ENCODE results near the gene TMEM62.
A peak's percentile ranks its signal among the peaks of the same experiment; 100 is the strongest.

TMEM62 gene

GRCh38 chr15:43105077-43105736, 28.2 kb upstream of the TMEM62 start:
- peak overlapping the region; percentile 88 for H3K27ac ChIP-seq

GRCh38 chr15:43105778-43106485, 27.5 kb upstream of the TMEM62 start, which contains the start of gene UBR1:
Gene UBR1, minus strand, starts transcription at chr15:43106038. Its CDS starts 16 bp downstream, at chr15:43106022.
- H3K27ac ChIP-seq, result peak within 1 kb of the TSS; percentile 88
- TF ChIP-seq CTCF (conservative IDR thresholded peaks at IDR 0.05) (no peak), ZFX (IDR thresholded peaks at IDR 0.05) (peak; percentile 28; the same call in 1 of the 2 replicates)

More at GRCh38 chr15:43105077-43105736, 28.2 kb upstream of the TMEM62 start:
- TF ChIP-seq CTCF (conservative IDR thresholded peaks at IDR 0.05), result no peak
- TF ChIP-seq ZFX (IDR thresholded peaks at IDR 0.05), result no peak

GRCh38 chr15:43106486-43106829, 26.9 kb upstream of the TMEM62 start:
- peak overlapping the region; percentile 88 for H3K27ac ChIP-seq
- TF ChIP-seq CTCF (conservative IDR thresholded peaks at IDR 0.05) (no peak), ZFX (IDR thresholded peaks at IDR 0.05) (no peak)

GRCh38 chr15:43107751-43108150, 25.6 kb upstream of the TMEM62 start:
- H3K27ac ChIP-seq, result no peak overlapping the region
- no peak for TF ChIP-seq CTCF (conservative IDR thresholded peaks at IDR 0.05)

- no peak overlapping the region for H3K27ac ChIP-seq
- TF ChIP-seq CTCF (conservative IDR thresholded peaks at IDR 0.05) (no peak), ZFX (IDR thresholded peaks at IDR 0.05) (no peak)
Measured at GRCh38 chr15:43111354-43111753, 22.0 kb upstream of the TMEM62 start.

- H3K27ac ChIP-seq, result no peak overlapping the region
- TF ChIP-seq ZFX (IDR thresholded peaks at IDR 0.05) (no peak), CTCF (conservative IDR thresholded peaks at IDR 0.05) (no peak)
Measured at GRCh38 chr15:43118286-43118685, 15.1 kb upstream of the TMEM62 start.

GRCh38 chr15:43118829-43119228, 14.6 kb upstream of the TMEM62 start:
- no peak for TF ChIP-seq CTCF (conservative IDR thresholded peaks at IDR 0.05)
- no peak overlapping the region for H3K27ac ChIP-seq
